Gastroesophageal sphincter (tissue), 3 donors: ENCODE measurements around the gene FBXO30.

Experiments
- CTCF ChIP-seq, 4 experiments: fragments of 200-600 bp in 2 of 4; fragments of 450-650 bp in 2 of 4; sonication (generic) in 1 of 4; IDR thresholded peaks; one replicate each; pipeline ENCODE4 v1.5.1; 2017 to 2019; ENCODE audit warnings: antibody characterized with exemption in 4 of 4, mild to moderate bottlenecking in 2 of 4, moderate library complexity in 2 of 4
- EP300 ChIP-seq: sonication (generic); formaldehyde crosslinking; IDR thresholded peaks from one replicate; pipeline ENCODE4 v1.6.1; 2017; ENCODE audit warnings: antibody characterized with exemption, mild to moderate bottlenecking
- POLR2A ChIP-seq, 2 donors: fragments of 450-650 bp; IDR thresholded peaks; one replicate each; pipeline ENCODE4 v1.6.1; 2017; ENCODE audit warnings: antibody characterized with exemption in 2 of 2, mild to moderate bottlenecking in 2 of 2, moderate library complexity in 1 of 2
- POLR2AphosphoS5 ChIP-seq: sonication (generic); formaldehyde crosslinking; IDR thresholded peaks from one replicate; pipeline ENCODE4 v1.6.1; 2017; ENCODE audit warnings: antibody characterized with exemption

GRCh38 chr6:145841668-145842067, 27.1 kb upstream of the FBXO30 start:
- TF ChIP-seq CTCF (IDR thresholded peaks at IDR 0.05) (no peak), EP300 (no peak), POLR2A (IDR thresholded peaks at IDR 0.05) (no peak), POLR2AphosphoS5 (no peak)
